Smooth muscle cell (in vitro differentiated cells): ENCODE measurements around the gene NCAPH2. TPM values are rescaled to one million over a fixed set of nuclear protein-coding genes. Genes with fewer than 3 reads are reported as not detected.
A peak's percentile ranks its signal among the peaks of the same experiment; 100 is the strongest.

Experiments used
- DNase-seq: peaks from one replicate; lab custom pipeline; 2025; ENCODE audit not compliant: unreplicated experiment; lab: John Stamatoyannopoulos, UW
- H2AFZ ChIP-seq: fragments of 200-600 bp; sonication (generic); 2 replicates; pipeline ENCODE4 v1.6.0; 2016; ENCODE audit warnings: antibody characterized with exemption, low read depth, mild to moderate bottlenecking
- H3F3A ChIP-seq: fragments of 200-600 bp; sonication (generic); 2 replicates; pipeline ENCODE4 v1.6.0; 2017; ENCODE audit warnings: antibody characterized with exemption, low read depth
- H3K27ac ChIP-seq: fragments of 200-600 bp; sonication (generic); 2 replicates; pipeline ENCODE4 v1.5.1; 2016; ENCODE audit warnings: low read depth, mild to moderate bottlenecking
- H3K27me3 ChIP-seq: fragments of 200-600 bp; sonication (generic); 2 replicates; pipeline ENCODE4 v1.6.1; 2016; ENCODE audit warnings: low read depth, mild to moderate bottlenecking
- H3K36me3 ChIP-seq: fragments of 200-600 bp; sonication (generic); 2 replicates; pipeline ENCODE4 v1.5.1; 2016; ENCODE audit warnings: low read depth
- H3K4me1 ChIP-seq: fragments of 200-600 bp; sonication (generic); 2 replicates; pipeline ENCODE4 v1.5.1; 2016; ENCODE audit warnings: low read depth
- H3K4me2 ChIP-seq: fragments of 200-600 bp; sonication (generic); 2 replicates; pipeline ENCODE4 v1.6.0; 2016; ENCODE audit warnings: mild to moderate bottlenecking
- H3K4me3 ChIP-seq: fragments of 200-600 bp; sonication (generic); 2 replicates; pipeline ENCODE4 v1.5.1; 2016; ENCODE audit warnings: mild to moderate bottlenecking
- H3K79me2 ChIP-seq: fragments of 200-600 bp; sonication (generic); 2 replicates; pipeline ENCODE4 v1.6.0; 2016; ENCODE audit warnings: low read depth, mild to moderate bottlenecking
- H3K9ac ChIP-seq: fragments of 200-600 bp; sonication (generic); 2 replicates; pipeline ENCODE4 v1.6.0; 2016; ENCODE audit warnings: low read depth
- H3K9me3 ChIP-seq: fragments of 200-600 bp; sonication (generic); replicated peaks from 2 replicates; pipeline ENCODE4 v1.5.1; 2016; ENCODE audit warnings: low read depth
- H4K20me1 ChIP-seq: fragments of 200-600 bp; sonication (generic); 2 replicates; pipeline ENCODE4 v1.6.0; 2016; ENCODE audit warnings: low read depth
- WGBS: methylation state at CpG from one replicate; pipeline ENCODE4 v1.1.7; 2016; ENCODE audit warnings: low lambda C conversion rate; 5-methylcytosine and 5-hydroxymethylcytosine counted together
- polyA plus RNA-seq: library from polyadenylated mRNA; unstranded; fragments of >200 nt; fragmentation: Nextera tagmentation; extraction: Ambion mirVana; gene quantifications from 2 replicates; pipeline ENCODE4 v1.2.1, GENCODE V29; 2016
- total RNA-seq: library from RNA; depleted of rRNA; stranded (reverse); fragments of >200 nt; gene quantifications from 2 replicates; pipeline ENCODE4 v1.2.3, GENCODE V29; 2014
- TF ChIP-seq, protein P1 (sequence below): fragments of 200-600 bp; sonication (generic); IDR thresholded peaks from 2 replicates; pipeline ENCODE4 v1.5.1; 2017; ENCODE audit warnings: borderline replicate concordance, mild to moderate bottlenecking, antibody characterized with exemption; ENCODE audit not compliant: insufficient read depth, poor library complexity, severe bottlenecking

NCAPH2 gene
- total and polyA plus RNA-seq, 2 experiments from 2014 or later, result 24.1 to 45.7 TPM

DNA sequence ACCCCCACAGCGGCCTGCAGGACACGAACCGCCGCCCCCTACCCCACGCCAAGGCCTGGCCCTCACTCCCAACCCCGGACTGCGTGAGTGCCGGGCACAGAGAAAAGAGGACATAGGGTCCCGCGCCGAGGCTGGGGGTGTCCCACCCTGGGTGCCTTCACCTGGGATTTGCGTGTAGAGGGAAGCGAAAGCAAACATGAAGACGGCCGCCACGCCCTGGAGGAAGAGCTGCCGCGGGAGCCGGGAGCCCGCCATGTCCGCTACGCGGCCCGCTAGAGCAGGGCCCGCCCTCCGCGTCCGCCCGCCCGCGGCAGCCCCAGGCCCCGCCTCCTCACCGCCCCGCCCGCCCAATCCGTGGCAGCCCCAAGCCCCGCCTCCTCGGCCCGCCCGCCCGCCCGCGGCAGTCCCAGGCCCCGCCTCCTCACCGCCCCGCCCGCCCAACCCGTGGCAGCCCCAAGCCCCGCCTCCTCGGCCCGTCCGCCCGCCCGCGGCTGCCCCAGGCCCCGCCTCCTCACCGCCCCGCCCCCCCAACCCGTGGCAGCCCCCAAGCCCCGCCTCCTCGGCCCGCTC is 518 bp upstream of the NCAPH2 start, which contains the start of gene LMF2:
Gene LMF2, minus strand, starts transcription at position 282 of the 570 bp plus-strand sequence. Its CDS starts 27 bp downstream, at position 255.
- TF ChIP-seq, protein P1, sequence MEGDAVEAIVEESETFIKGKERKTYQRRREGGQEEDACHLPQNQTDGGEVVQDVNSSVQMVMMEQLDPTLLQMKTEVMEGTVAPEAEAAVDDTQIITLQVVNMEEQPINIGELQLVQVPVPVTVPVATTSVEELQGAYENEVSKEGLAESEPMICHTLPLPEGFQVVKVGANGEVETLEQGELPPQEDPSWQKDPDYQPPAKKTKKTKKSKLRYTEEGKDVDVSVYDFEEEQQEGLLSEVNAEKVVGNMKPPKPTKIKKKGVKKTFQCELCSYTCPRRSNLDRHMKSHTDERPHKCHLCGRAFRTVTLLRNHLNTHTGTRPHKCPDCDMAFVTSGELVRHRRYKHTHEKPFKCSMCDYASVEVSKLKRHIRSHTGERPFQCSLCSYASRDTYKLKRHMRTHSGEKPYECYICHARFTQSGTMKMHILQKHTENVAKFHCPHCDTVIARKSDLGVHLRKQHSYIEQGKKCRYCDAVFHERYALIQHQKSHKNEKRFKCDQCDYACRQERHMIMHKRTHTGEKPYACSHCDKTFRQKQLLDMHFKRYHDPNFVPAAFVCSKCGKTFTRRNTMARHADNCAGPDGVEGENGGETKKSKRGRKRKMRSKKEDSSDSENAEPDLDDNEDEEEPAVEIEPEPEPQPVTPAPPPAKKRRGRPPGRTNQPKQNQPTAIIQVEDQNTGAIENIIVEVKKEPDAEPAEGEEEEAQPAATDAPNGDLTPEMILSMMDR, result no peak
- Histone ChIP-seq H3K79me2 (peaks cover 58% of the 10 kb centered on the region), H3K4me3 (peak within 1 kb of the TSS; percentile 99), H4K20me1 (peaks cover 8% of the 10 kb centered on the region), H3K9me3 (no peaks in the 10 kb centered on the region), H3K4me2 (peak within 1 kb of the TSS; percentile 95), H3K9ac (peak within 1 kb of the TSS; percentile 89), H3F3A (peaks cover 6% of the 10 kb centered on the region), H2AFZ (peak within 1 kb of the TSS; percentile 79), H3K27ac (peak within 1 kb of the TSS; percentile 87), H3K27me3 (no peaks in the 10 kb centered on the region), H3K4me1 (peaks cover 12% of the 10 kb centered on the region), H3K36me3 (no peaks in the 10 kb centered on the region)
- DNase-seq, result no peak
- WGBS, result under 1% methylated on average over 14 of the region's 62 CpGs

DNA sequence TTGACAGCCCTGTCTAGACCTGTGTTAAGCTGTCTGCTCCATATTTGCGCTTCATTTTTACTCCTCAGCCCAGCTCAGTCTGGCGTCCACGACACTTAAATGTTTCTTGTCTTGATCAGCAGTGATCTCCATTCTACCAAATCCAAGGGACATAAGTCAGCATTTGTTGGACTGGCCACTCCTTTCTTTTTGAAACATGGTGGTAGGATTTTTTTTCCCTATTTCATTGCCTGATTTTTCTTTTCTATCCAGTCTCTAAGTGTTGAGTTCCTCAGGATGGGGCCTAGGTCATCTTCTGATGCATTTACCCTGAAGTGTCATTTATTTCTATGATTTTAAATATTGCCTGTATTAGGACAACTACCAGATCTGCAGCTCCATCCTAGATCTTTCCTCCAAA is 873 bp downstream of the NCAPH2 start:
- H2AFZ ChIP-seq, result peak overlapping the region; percentile 36
- 55% methylated on average over 3 of the region's 3 CpGs for WGBS

DNA sequence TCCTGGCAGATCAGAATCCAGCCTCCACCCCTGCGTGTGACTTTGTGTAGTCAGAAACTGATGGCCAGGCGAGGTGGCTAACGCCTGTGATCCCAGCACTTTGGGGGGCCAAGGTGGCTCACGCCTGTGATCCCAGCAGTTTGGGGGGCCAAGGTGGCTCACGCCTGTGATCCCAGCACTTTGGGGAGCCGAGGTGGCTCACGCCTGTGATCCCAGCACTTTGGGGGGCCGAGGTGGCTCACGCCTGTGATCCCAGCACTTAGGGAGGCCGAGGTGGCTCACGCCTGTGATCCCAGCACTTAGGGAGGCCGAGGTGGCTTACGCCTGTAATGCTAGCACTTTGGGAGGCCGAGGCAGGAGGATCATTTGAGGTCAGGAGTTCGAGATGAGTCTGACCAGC is 5.2 kb downstream of the NCAPH2 start:
- 97% methylated on average over 15 of the region's 15 CpGs for WGBS

More for the DNA sequence above, 873 bp downstream of the NCAPH2 start:
- Histone ChIP-seq H3K4me2 (peak overlapping the region; percentile 95), H3K4me3 (peak overlapping the region; percentile 76), H3F3A (peaks cover 6% of the 10 kb centered on the region), H3K27ac (peak overlapping the region; percentile 87), H3K9me3 (no peaks in the 10 kb centered on the region), H4K20me1 (peaks cover 21% of the 10 kb centered on the region), H3K36me3 (no peaks in the 10 kb centered on the region), H3K79me2 (peaks cover 72% of the 10 kb centered on the region), H3K4me1 (peaks cover 12% of the 10 kb centered on the region), H3K27me3 (no peaks in the 10 kb centered on the region), H3K9ac (peak overlapping the region; percentile 85)
- DNase-seq, result no peak
- TF ChIP-seq, protein P1, result no peak

More for the DNA sequence above, 5.2 kb downstream of the NCAPH2 start:
- H2AFZ ChIP-seq, result no peak overlapping the region
- no peak overlapping the region for H3K9ac ChIP-seq
- no peak overlapping the region for H3K4me2 ChIP-seq
- H3F3A ChIP-seq, result peaks cover 6% of the 10 kb centered on the region
- DNase-seq, result no peak
- no peaks in the 10 kb centered on the region for H3K9me3 ChIP-seq
- H4K20me1 ChIP-seq, result peaks cover 31% of the 10 kb centered on the region
- TF ChIP-seq, protein P1, result no peak
- H3K27ac ChIP-seq, result no peak overlapping the region
- peaks cover 5% of the 10 kb centered on the region for H3K4me1 ChIP-seq
- peaks cover 59% of the 10 kb centered on the region for H3K79me2 ChIP-seq
- no peaks in the 10 kb centered on the region for H3K27me3 ChIP-seq
- no peak overlapping the region for H3K4me3 ChIP-seq
- H3K36me3 ChIP-seq, result no peaks in the 10 kb centered on the region
